Central memory CD8-positive, alpha-beta T cell (primary cell): ENCODE measurements around the gene PLEKHA1.

Experiments used
- ATAC-seq: fragments of 150-1000 bp; cut with Tn5 transposase; replicated peaks from 2 replicates; pipeline ENCODE4 v1.10.0; 2022; ENCODE audit warnings: mild to moderate bottlenecking, moderate FRiP score, moderate number of reproducible peaks; ENCODE audit not compliant: poor library complexity, severe bottlenecking; ENCODE audit errors: extremely low read depth
- DNase-seq, 2 donors: peaks; one replicate each; pipeline ENCODE4 v3.0.0; 2021; ENCODE audit warnings: low spot score in 2 of 2
- H3K27ac Mint-ChIP-seq: one replicate; pipeline ENCODE4 v1.8.0; 2022; ENCODE audit warnings: low read depth, mild to moderate bottlenecking, moderate library complexity, mixed read lengths
- H3K27me3 Mint-ChIP-seq: one replicate; pipeline ENCODE4 v1.8.0; 2022; ENCODE audit warnings: mixed read lengths
- H3K36me3 Mint-ChIP-seq: one replicate; pipeline ENCODE4 v1.8.0; 2022; ENCODE audit warnings: mild to moderate bottlenecking, moderate library complexity, mixed read lengths; ENCODE audit not compliant: insufficient read depth
- H3K4me1 Mint-ChIP-seq: one replicate; pipeline ENCODE4 v1.8.0; 2022; ENCODE audit warnings: mixed read lengths
- H3K4me3 Mint-ChIP-seq: one replicate; pipeline ENCODE4 v1.8.0; 2022; ENCODE audit warnings: mild to moderate bottlenecking, moderate library complexity, mixed read lengths
- H3K9me3 Mint-ChIP-seq: one replicate; pipeline ENCODE4 v1.8.0; 2022; ENCODE audit warnings: mixed read lengths

PLEKHA1 gene

DNA sequence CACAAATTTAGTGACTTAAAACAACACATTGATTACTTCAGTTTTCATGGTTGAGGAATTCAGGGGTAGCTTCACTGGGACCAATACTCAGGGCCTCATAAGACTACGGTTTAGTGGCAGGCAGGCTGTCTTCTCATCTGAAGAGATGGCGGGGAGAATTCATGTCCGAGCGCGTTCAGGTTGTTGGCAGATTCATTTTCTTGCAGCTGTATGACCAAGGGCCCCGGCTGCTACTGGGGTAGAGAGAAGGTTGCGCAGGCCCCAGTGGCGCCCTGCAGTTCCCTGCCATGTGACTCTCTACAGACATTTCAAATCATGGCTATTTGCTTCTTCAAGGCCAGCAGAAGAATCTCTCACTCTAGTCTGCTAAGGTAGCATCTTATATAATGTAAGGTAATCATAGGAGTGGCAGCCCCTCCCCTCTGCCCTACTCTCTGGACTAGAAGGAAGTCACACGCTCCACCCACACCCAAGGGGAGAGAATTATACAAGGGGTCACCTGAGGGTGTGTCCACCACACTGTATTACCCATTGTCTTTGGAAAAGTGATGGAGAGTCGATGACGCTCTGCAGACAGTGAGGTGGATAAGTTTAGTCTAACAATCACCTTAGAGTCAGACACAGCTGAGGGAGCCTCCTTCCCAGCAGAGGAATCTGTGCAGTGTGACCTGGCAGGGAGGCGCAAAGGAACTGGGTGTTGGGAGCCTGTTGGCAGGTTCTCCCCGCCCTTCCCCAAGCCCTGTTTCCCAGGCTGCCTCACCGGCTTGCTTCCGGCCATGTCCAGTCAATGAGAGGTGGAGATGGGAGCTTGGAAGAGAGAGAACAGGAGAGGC, 35.7 kb upstream of the PLEKHA1 start:
- Mint-ChIP-seq H3K36me3 (no peaks in the 10 kb centered on the region), H3K4me3 (no peak overlapping the region), H3K27me3 (peaks cover 37% of the 10 kb centered on the region), H3K27ac (no peak overlapping the region), H3K4me1 (peaks cover 5% of the 10 kb centered on the region), H3K9me3 (no peaks in the 10 kb centered on the region)
- no peak for DNase-seq
- no peak for ATAC-seq

DNA sequence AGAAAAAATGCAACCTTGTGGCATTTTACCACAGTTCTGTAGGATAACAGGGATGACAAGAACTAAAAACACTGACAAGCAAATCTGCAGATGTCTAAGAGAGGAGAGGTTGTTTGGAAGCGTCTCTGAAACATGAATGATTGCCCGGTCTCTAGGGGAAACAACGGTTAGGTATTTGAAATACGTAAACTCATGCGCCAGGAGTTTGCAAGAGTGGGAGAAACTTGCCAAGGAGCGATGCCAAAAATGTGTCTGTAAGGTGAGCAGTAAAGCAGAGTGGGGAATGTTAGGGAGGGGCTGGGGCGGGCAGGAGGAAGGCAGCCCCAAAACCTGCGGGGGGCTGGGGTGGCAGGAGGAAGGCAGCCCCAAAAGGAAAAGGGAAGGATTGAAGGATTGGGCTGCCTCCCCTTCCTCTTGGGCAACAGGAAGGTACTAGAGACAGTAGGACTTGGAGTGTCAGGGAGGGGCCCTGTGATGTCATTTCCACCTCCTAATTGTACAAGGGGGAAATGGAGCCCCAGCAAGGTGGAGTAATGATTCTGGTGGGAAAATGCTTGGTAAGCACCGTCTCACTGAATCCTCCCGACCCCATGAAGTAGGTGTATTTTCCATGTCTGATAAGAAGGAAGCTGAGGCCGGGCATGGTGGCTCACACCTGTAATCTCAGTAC, 33.2 kb upstream of the PLEKHA1 start:
- no peak for ATAC-seq
- H3K9me3 Mint-ChIP-seq = no peaks in the 10 kb centered on the region
- no peak overlapping the region for H3K4me3 Mint-ChIP-seq

DNA sequence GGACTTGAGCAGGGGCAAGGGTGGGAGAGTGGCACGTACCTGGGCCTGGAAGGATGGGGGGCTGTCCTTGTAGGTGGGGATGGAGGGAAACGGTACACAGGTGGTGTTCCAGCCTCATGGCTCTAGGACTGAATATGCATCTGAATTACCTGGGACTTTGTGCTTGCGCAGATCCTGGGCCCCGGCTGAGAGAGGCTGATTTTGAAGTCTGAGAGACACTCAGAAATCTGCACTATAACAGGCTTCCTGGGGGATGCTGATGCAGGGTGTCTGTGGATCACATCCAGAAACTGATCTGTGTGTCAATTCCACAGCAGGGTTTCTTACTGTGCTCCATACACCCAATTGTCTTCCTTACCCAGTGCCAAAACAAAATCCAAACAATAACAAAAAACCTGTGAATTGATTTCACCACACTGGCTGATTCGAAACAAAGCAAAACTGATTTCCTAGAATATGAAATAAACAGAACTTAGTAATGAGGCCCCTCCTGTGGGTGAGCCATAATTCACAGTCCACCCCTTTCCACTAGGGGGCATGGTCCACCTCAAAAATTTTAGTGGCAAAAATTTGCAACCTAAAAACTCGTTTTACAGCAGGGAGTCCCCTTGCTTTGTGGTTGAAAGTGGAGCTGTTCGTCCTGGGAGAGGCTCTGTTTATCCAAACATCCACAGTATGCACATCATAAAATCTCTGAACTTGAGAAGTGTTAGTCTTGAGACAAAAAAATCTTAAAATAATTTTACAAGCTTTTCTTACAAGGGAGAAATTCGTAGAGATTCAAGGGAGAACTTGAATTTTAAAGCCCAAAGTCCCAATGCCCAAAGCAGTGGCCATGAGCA, 32.0 kb upstream of the PLEKHA1 start:
- peak; percentile 43 for ATAC-seq

More for the DNA sequence above, 33.2 kb upstream of the PLEKHA1 start:
- H3K4me1 Mint-ChIP-seq = peaks cover 5% of the 10 kb centered on the region
- no peaks in the 10 kb centered on the region for H3K36me3 Mint-ChIP-seq
- DNase-seq = no peak
- H3K27me3 Mint-ChIP-seq = peaks cover 27% of the 10 kb centered on the region
- no peak overlapping the region for H3K27ac Mint-ChIP-seq

DNA sequence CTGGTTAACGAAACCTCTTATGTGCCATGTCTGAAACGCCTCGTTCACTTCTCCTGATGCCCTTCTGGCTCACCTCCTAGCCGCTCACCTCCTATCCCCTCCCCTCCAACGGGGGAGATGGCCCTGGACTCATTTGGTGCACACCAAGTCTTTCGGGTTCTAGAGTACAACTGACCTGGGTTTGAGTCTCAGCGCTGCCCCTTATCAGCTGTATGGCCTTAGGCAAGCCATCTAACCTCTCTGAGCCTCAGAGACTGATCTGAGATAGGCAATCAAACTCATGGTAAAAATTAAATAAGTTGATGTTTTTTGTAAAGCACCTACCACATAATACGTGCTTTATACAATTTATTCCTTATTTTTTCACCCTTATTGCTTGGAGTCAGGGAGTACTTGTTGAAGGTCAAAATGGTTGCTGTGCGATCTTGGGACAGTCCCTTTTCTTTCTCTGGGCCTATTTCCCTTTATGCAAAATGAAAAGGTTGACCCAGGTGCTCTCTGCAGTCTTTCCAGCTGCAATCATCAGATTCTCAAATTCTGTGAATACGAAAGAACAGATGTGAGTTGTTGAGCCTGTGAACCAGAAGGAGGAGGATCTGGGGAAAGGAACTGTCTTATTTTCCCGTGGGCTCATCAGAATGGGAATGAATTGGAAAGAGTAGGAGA, 31.2 kb upstream of the PLEKHA1 start:
- Mint-ChIP-seq H3K4me3 (no peak overlapping the region), H3K9me3 (no peaks in the 10 kb centered on the region), H3K36me3 (no peaks in the 10 kb centered on the region), H3K4me1 (peaks cover 5% of the 10 kb centered on the region), H3K27me3 (peaks cover 15% of the 10 kb centered on the region), H3K27ac (no peak overlapping the region)
- DNase-seq (no peak), ATAC-seq (no peak)

More for the DNA sequence above, 32.0 kb upstream of the PLEKHA1 start:
- no peaks in the 10 kb centered on the region for H3K9me3 Mint-ChIP-seq
- H3K4me1 Mint-ChIP-seq = peaks cover 5% of the 10 kb centered on the region
- DNase-seq = peak; percentile 24 to 53
- H3K27me3 Mint-ChIP-seq = peaks cover 15% of the 10 kb centered on the region
- no peaks in the 10 kb centered on the region for H3K36me3 Mint-ChIP-seq
- H3K4me3 Mint-ChIP-seq = no peak overlapping the region
- no peak overlapping the region for H3K27ac Mint-ChIP-seq

DNA sequence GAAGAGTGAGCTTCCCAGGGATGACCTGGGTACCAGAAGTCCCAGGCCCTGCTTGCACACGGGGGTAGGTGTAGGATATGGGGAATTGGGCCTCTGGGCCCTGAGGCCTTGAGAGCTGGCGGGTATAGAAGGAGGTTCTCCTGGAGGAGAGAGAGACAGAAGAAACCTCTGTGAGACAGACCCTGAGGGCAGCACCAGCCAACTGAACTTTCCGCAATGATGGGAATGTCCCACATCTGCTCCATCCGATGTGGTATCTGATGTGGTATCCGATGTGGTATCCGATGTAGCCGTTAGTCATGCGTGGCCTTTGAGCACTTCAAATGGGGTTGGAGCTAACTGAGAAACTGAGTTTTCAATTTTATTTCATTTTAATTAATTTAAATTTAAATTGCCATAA, 30.6 kb upstream of the PLEKHA1 start:
- Mint-ChIP-seq H3K36me3 (no peaks in the 10 kb centered on the region), H3K9me3 (no peaks in the 10 kb centered on the region), H3K4me1 (peaks cover 5% of the 10 kb centered on the region)

DNA sequence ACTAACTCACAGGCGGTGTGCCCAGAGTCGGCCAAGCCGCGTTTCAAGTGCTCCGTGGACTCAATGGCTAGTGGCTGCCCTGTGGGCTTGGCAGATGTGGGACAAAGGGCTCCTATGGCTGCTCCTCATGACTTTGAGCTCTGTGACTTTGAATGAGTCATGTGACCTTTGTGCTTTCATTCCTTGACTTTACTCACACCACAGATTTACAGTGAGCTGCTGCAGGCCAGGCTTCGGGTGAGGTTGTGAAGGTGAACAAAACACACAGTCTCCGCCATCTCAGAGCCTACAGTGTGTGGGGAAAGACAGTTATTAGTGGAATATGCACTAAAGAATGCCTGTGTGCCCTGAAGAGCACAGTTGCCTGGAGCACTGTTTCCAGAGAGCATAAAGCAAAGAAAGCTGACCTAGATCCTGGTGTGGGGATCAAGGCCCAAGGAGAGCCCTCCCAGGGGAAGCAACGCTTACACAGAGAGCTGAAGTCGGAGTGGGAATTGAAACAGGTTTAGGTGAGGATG, 29.7 kb upstream of the PLEKHA1 start:
- H3K27ac Mint-ChIP-seq = no peak overlapping the region
- peaks cover 5% of the 10 kb centered on the region for H3K4me1 Mint-ChIP-seq
- ATAC-seq (no peak), DNase-seq (no peak)
- no peaks in the 10 kb centered on the region for H3K9me3 Mint-ChIP-seq
- H3K4me3 Mint-ChIP-seq = no peak overlapping the region
- peaks cover 7% of the 10 kb centered on the region for H3K27me3 Mint-ChIP-seq
- H3K36me3 Mint-ChIP-seq = no peaks in the 10 kb centered on the region

More for the DNA sequence above, 30.6 kb upstream of the PLEKHA1 start:
- H3K4me3 Mint-ChIP-seq = no peak overlapping the region
- no peak overlapping the region for H3K27ac Mint-ChIP-seq
- peaks cover 15% of the 10 kb centered on the region for H3K27me3 Mint-ChIP-seq
- DNase-seq (no peak), ATAC-seq (no peak)

DNA sequence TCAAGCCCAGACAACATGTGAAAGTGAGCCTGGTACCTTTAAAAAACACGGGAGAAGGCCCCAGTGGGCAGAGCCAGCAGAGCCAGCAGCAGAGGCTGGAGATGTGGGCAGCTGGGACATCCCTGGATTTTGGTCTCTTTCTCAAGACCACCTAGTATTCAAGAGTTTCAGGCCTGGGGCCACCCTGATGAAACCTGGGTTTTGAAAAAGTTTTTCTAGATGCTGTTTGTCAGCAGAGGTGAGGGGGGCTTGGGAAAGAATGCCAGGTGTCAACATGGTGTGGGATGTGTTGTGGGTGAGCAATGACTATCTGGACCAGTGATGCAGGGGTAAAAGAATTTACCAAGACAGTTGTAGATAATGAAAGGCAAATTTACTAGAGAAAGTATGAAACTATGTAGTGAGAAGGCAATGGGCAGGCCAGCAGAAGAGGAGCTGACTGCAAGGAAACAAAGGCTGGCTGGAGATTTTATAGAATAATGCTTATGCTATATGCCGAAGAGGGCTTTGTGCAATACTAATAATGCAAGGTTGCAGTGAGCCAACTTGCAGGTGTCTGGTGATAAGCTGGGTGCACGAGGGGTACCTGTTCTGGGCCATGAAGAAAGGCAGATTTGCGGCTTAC, 28.1 kb upstream of the PLEKHA1 start:
- DNase-seq (no peak), ATAC-seq (no peak)
- Mint-ChIP-seq H3K9me3 (no peaks in the 10 kb centered on the region), H3K4me3 (no peak overlapping the region), H3K4me1 (peaks cover 5% of the 10 kb centered on the region), H3K27ac (no peak overlapping the region), H3K27me3 (peaks cover 8% of the 10 kb centered on the region), H3K36me3 (no peaks in the 10 kb centered on the region)

DNA sequence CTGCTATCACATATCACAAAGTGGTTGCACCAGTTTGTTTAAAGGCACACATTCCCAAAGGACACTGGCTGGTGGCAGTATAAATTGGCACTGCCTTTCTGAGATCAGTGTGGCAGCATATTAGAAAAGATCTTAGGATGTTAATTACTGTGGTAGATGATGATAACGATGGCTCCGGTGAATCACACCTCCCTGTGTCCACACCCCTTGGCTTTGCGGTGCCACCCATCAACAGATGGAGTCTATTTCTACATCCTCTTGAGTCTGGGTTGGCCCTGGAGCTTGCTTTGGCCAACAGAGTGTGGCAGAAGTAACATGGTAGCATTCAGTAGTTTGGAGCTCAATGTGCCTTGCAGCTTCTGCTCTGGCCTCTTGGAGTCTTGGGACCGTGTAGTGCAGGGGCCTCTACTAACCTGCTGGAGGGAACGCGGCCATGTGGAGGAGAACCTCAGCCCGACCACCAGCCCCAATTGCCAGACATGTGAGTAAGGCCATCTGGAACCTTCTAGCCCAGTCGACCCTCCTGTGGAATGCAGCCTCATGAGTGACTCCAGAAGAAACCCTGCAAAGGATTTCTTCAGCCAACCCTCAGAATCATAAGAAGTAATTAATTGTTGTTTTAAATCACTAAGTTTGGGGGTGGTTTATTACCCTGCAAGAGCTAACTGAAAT, 27.2 kb upstream of the PLEKHA1 start:
- DNase-seq (no peak), ATAC-seq (no peak)
- H3K27me3 Mint-ChIP-seq = peaks cover 17% of the 10 kb centered on the region
- no peak overlapping the region for H3K4me3 Mint-ChIP-seq
- H3K27ac Mint-ChIP-seq = no peak overlapping the region
- no peaks in the 10 kb centered on the region for H3K36me3 Mint-ChIP-seq
- peaks cover 5% of the 10 kb centered on the region for H3K4me1 Mint-ChIP-seq
- no peaks in the 10 kb centered on the region for H3K9me3 Mint-ChIP-seq

DNA sequence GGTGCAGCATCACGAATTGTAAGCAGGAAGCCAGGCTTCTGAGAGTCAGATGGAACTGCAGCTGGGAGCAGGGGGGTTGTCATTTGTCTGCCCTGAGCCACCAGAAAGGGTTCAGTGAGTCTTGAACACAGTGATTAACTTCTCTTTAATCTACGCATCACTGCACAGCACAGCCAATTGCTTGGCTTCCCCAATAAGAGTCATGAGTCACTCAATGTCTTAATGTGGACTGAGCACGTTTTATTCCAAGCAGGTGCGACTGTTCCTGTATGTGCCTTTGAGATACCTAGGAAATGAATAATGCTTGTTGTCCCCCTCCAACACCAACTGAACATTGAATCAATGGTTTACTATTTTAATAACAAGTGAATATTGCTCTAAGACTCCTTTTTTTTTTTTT, 26.0 kb upstream of the PLEKHA1 start:
- Mint-ChIP-seq H3K9me3 (no peaks in the 10 kb centered on the region), H3K27ac (no peak overlapping the region), H3K27me3 (peaks cover 19% of the 10 kb centered on the region), H3K4me3 (no peak overlapping the region), H3K36me3 (no peaks in the 10 kb centered on the region), H3K4me1 (no peaks in the 10 kb centered on the region)
- ATAC-seq (no peak), DNase-seq (no peak)

DNA sequence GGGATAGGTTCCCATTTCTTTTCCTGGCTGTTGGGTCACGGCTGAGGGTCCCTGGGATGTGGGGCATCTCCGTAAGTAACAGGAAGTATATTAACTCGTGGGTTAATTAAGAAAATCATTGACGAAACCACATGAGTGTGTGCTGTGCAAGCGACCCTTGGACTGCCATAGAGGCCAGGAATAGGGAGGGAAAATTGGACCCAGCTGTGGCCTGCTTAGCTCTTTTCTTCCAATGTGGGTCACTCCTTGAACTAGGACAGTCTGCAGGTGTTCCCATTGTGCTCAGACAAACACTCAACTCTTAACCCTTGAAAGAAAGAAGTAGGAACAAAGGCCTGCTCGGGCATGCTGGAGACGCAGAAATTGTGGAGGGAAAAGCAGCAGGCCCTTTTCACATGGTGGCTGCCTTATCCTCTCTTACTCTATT, 25.6 kb upstream of the PLEKHA1 start:
- Mint-ChIP-seq H3K36me3 (no peaks in the 10 kb centered on the region), H3K4me3 (no peak overlapping the region), H3K27me3 (peaks cover 19% of the 10 kb centered on the region), H3K27ac (no peak overlapping the region), H3K4me1 (no peaks in the 10 kb centered on the region), H3K9me3 (no peaks in the 10 kb centered on the region)
- DNase-seq (no peak), ATAC-seq (no peak)

DNA sequence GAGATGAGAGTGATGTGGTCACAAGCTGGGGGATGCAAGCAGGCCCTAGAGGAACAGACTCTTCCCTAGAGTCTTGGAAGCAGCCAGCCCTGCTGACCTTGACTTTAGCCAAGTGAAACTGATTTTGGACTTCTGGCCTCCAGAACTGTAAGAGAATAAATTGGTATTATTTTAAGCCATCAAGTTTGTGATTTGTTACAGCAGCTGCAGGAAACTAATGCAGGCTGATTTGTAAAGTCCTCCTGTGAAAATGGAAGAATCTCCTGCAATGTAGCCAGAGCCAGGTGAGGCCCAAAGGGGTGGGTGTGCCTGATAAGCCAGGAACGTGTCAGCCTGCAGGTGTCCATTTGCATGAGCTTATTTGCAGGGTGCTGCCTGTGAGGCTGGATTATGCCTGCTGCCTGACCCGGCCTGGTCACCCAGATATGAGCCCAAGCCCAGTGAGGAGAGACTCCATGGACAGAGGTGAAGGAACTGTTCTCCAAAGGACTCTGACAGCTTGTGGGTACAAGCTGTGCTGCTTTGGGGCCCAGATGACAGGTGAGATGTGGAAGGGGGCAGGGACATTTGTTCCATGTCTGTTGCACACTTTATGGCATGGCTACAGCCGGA, 24.6 kb upstream of the PLEKHA1 start:
- DNase-seq = no peak
- H3K9me3 Mint-ChIP-seq = no peaks in the 10 kb centered on the region
- H3K27ac Mint-ChIP-seq = no peak overlapping the region
- no peak for ATAC-seq
- H3K27me3 Mint-ChIP-seq = peaks cover 19% of the 10 kb centered on the region
- no peak overlapping the region for H3K4me3 Mint-ChIP-seq
- H3K4me1 Mint-ChIP-seq = no peaks in the 10 kb centered on the region
- no peaks in the 10 kb centered on the region for H3K36me3 Mint-ChIP-seq
